Hepatocyte (in vitro differentiated cells): ENCODE data around the gene NRXN2. TPM values are rescaled to one million over a fixed set of nuclear protein-coding genes. Genes with fewer than 3 reads are reported as not detected.
A peak's percentile ranks its signal among the peaks of the same experiment; 100 is the strongest.

ENCODE experiments used
- DNase-seq: peaks from one replicate; pipeline ENCODE4 v3.0.0-alpha.2; 2016; ENCODE audit warnings: low spot score
- H2AFZ ChIP-seq: fragments of 200-600 bp; sonication (generic); 2 replicates; pipeline ENCODE4 v1.6.0; 2016; ENCODE audit warnings: antibody characterized with exemption, mild to moderate bottlenecking
- H3K27ac ChIP-seq: fragments of 200-600 bp; sonication (generic); 2 replicates; pipeline ENCODE4 v1.5.1; 2016; ENCODE audit warnings: mild to moderate bottlenecking
- H3K27me3 ChIP-seq: fragments of 200-600 bp; sonication (generic); 2 replicates; pipeline ENCODE4 v1.6.1; 2016
- H3K36me3 ChIP-seq: fragments of 200-600 bp; sonication (generic); replicated peaks from 2 replicates; pipeline ENCODE4 v1.5.1; 2016; ENCODE audit warnings: low read depth; ENCODE audit not compliant: insufficient read depth
- H3K4me1 ChIP-seq: fragments of 200-600 bp; sonication (generic); 2 replicates; pipeline ENCODE4 v1.5.1; 2016; ENCODE audit warnings: mild to moderate bottlenecking, moderate library complexity; ENCODE audit not compliant: insufficient read depth
- H3K4me2 ChIP-seq: fragments of 200-600 bp; sonication (generic); 2 replicates; pipeline ENCODE4 v1.6.0; 2016
- H3K4me3 ChIP-seq: fragments of 200-600 bp; sonication (generic); 2 replicates; pipeline ENCODE4 v1.5.1; 2016; ENCODE audit warnings: mild to moderate bottlenecking
- H3K79me2 ChIP-seq: fragments of 200-600 bp; sonication (generic); 2 replicates; pipeline ENCODE4 v1.6.0; 2017; ENCODE audit warnings: mild to moderate bottlenecking
- H3K9me2 ChIP-seq: fragments of 200-600 bp; sonication (generic); replicated peaks from 2 replicates; pipeline ENCODE4 v1.6.0; 2017; ENCODE audit warnings: mild to moderate bottlenecking; ENCODE audit not compliant: insufficient read depth
- H3K9me3 ChIP-seq: fragments of 200-600 bp; sonication (generic); 2 replicates; pipeline ENCODE4 v1.5.1; 2016; ENCODE audit warnings: low read depth, mild to moderate bottlenecking
- H4K20me1 ChIP-seq: fragments of 200-600 bp; sonication (generic); 2 replicates; pipeline ENCODE4 v1.6.0; 2016; ENCODE audit warnings: mild to moderate bottlenecking; ENCODE audit not compliant: insufficient read depth, poor library complexity, severe bottlenecking
- CTCF ChIP-seq: fragments of 200-600 bp; sonication (generic); IDR thresholded peaks from 2 replicates; pipeline ENCODE4 v1.5.1; 2016; ENCODE audit warnings: antibody characterized with exemption, mild to moderate bottlenecking; ENCODE audit not compliant: poor library complexity
- EZH2 ChIP-seq: fragments of 200-600 bp; sonication (generic); IDR thresholded peaks from 2 replicates; pipeline ENCODE4 v1.6.1; 2016; ENCODE audit warnings: antibody characterized with exemption, mild to moderate bottlenecking, borderline replicate concordance
- EZH2phosphoT487 ChIP-seq: fragments of 200-600 bp; sonication (generic); IDR thresholded peaks from one replicate; pipeline ENCODE4 v1.6.1; 2018; ENCODE audit warnings: antibody characterized with exemption, mild to moderate bottlenecking, low read depth, moderate library complexity; ENCODE audit not compliant: unreplicated experiment, severe bottlenecking
- WGBS: methylation state at CpG from one replicate; pipeline ENCODE4 v1.1.6; 2016; ENCODE audit warnings: low lambda C conversion rate; ENCODE audit errors: missing lambda C conversion rate; 5-methylcytosine and 5-hydroxymethylcytosine counted together
- polyA plus RNA-seq: library from polyadenylated mRNA; unstranded; fragments of >200 nt; fragmentation: Nextera tagmentation; extraction: Ambion mirVana; gene quantifications from 2 replicates; pipeline ENCODE4 v1.2.1, GENCODE V29; 2016
- total RNA-seq: library from RNA; depleted of rRNA; stranded (reverse); fragments of >200 nt; gene quantifications from 2 replicates; pipeline ENCODE4 v1.2.3, GENCODE V29; 2014

NRXN2 gene
- total and polyA plus RNA-seq, 2 experiments from 2014 or later, result 0.83 to 1.7 TPM

GRCh38 chr11:64694026-64694755 is 28.8 kb downstream of the NRXN2 start:
- H3K27ac ChIP-seq, result no peak overlapping the region
- no peaks in the 10 kb centered on the region for H3K36me3 ChIP-seq
- no peaks in the 10 kb centered on the region for H3K9me3 ChIP-seq
- DNase-seq, result no peak
- no peak overlapping the region for H3K4me2 ChIP-seq
- 72% methylated on average over 4 of the region's 4 CpGs for whole genome bisulfite sequencing
- H2AFZ ChIP-seq, result no peak overlapping the region
- H3K4me3 ChIP-seq, result no peak overlapping the region
- H4K20me1 ChIP-seq, result no peaks in the 10 kb centered on the region
- H3K4me1 ChIP-seq, result no peaks in the 10 kb centered on the region
- H3K9me2 ChIP-seq, result no peaks in the 10 kb centered on the region
- H3K27me3 ChIP-seq, result peaks cover 51% of the 10 kb centered on the region
- H3K79me2 ChIP-seq, result no peaks in the 10 kb centered on the region
- TF ChIP-seq EZH2 (no peak), CTCF (no peak), EZH2phosphoT487 (no peak)

- no peaks in the 10 kb centered on the region for H3K79me2 ChIP-seq
- peak overlapping the region; percentile 15 for H3K4me2 ChIP-seq
- H3K27me3 ChIP-seq, result peaks cover 51% of the 10 kb centered on the region
- H4K20me1 ChIP-seq, result no peaks in the 10 kb centered on the region
- no peak overlapping the region for H3K4me3 ChIP-seq
- H3K4me1 ChIP-seq, result no peaks in the 10 kb centered on the region
- TF ChIP-seq EZH2phosphoT487 (no peak), CTCF (no peak), EZH2 (no peak)
- no peaks in the 10 kb centered on the region for H3K9me2 ChIP-seq
- H3K36me3 ChIP-seq, result no peaks in the 10 kb centered on the region
- no peaks in the 10 kb centered on the region for H3K9me3 ChIP-seq
- DNase-seq, result no peak
- no peak overlapping the region for H3K27ac ChIP-seq
- WGBS, result 51% methylated on average over 9 of the region's 13 CpGs
- H2AFZ ChIP-seq, result no peak overlapping the region
These were observed 30.1 kb downstream of the NRXN2 start for GRCh38 chr11:64692764-64693331.

- whole genome bisulfite sequencing, result 100% methylated on average over 1 of the region's 1 CpG
- Histone ChIP-seq H3K27me3 (peaks cover 47% of the 10 kb centered on the region), H3K9me2 (no peaks in the 10 kb centered on the region), H3K79me2 (no peaks in the 10 kb centered on the region), H3K36me3 (no peaks in the 10 kb centered on the region), H3K4me2 (no peak overlapping the region), H3K9me3 (no peaks in the 10 kb centered on the region), H2AFZ (no peak overlapping the region), H3K4me1 (no peaks in the 10 kb centered on the region), H3K4me3 (no peak overlapping the region), H4K20me1 (no peaks in the 10 kb centered on the region), H3K27ac (no peak overlapping the region)
- TF ChIP-seq EZH2 (no peak), CTCF (no peak), EZH2phosphoT487 (no peak)
- DNase-seq, result no peak
These were observed 31.5 kb downstream of the NRXN2 start for GRCh38 chr11:64691543-64691942.
